ENCODE measurements around the gene VMAC.

Gene VMAC

GRCh38 chr19:5955636-5955935 is 50.9 kb downstream of the VMAC start:
- no peak for DNase-seq

GRCh38 chr19:5956323-5956722 is 51.7 kb downstream of the VMAC start:
- no peak for DNase-seq

- no peak for DNase-seq
Measured at GRCh38 chr19:5956728-5957127, 52.1 kb downstream of the VMAC start.

GRCh38 chr19:5957170-5957569 is 52.5 kb downstream of the VMAC start:
- DNase-seq: no peak

- no peak for DNase-seq
Measured at GRCh38 chr19:5958074-5958850, 53.6 kb downstream of the VMAC start.

GRCh38 chr19:5958851-5959122 is 54.1 kb downstream of the VMAC start:
- no peak for DNase-seq

- DNase-seq: no peak
Measured at GRCh38 chr19:5959260-5960004, 54.8 kb downstream of the VMAC start.

Measured in CD4-positive, alpha-beta T cell treated with Interleukin-17A for 1 hour (primary cell).